HK-2 (cell line): ENCODE results near the gene GNAL.
"Not testable (repeated sequence)": the region's sequence is repeated elsewhere in the genome, so short reads cannot be mapped to it uniquely, and the experiment has no call there.

Experiments used
- DNase-seq: peaks from one replicate; pipeline ENCODE4 v3.0.0-alpha.2; 2018; ENCODE audit not compliant: unreplicated experiment

GNAL gene

GRCh38 chr18:11873670-11874340 is 184.7 kb downstream of the GNAL start:
- no peak for DNase-seq

- DNase-seq = no peak
Measured at GRCh38 chr18:11874676-11875075, 185.6 kb downstream of the GNAL start.

DNA sequence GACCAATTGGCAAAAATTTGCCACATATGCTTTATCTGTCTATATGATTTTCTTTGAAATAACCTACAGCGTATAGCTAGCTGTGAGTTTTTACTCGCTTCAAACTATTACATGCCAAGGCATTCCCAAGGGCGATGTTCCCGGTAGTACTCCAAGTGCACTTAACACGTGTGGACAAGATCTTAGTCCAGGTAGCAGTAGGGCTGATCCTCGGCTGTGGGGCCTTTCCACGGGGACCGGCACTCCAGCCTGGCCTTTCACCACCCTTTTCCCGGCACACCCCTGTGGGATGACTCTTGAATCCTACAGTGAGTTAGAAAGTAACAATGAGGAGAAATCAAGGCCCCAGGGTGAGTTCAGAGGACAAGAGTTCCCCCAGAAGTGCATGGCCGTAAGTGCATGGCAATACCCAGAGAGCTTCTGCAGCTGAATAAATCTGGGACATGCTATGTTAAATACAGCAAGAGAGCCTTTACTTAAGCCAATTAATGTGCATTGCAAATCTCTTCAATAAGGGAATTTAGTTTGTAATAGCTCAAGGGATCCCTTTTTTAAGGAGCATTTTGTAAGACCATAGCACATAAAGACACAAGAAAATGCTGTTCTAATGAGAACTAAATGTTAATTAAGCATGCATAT is 188.6 kb downstream of the GNAL start:
- DNase-seq = no peak

DNA sequence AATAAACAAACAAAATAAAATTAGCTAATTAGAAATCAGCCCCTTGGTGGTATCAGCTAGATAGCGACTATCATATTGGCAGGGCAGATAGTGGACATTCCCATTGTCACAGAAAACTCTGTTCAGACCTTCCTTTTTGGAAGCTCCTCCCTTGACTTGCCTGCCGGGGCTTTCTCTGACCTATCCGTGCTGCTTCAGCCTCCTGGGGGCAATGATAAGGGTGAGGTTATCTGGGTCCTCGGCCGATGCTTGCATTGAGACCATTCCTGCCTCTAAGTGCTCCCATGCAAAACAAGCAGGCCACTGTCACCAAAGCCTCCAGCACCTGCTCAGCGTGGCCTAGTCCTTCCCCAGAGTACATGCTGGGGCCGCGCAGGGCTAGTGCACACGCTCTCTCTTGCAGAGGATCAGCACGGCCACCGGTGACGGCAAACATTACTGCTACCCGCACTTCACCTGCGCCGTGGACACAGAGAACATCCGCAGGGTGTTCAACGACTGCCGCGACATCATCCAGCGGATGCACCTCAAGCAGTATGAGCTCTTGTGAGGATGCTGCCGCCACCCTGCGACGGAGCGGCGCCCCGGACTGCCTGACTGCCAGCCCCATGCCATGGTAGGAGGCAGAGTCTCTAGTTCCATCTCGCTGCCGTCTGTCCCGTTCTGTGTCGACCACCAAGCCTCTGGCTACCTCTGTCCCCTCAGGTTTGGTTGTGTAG is 191.7 kb downstream of the GNAL start:
- DNase-seq = no peak

DNA sequence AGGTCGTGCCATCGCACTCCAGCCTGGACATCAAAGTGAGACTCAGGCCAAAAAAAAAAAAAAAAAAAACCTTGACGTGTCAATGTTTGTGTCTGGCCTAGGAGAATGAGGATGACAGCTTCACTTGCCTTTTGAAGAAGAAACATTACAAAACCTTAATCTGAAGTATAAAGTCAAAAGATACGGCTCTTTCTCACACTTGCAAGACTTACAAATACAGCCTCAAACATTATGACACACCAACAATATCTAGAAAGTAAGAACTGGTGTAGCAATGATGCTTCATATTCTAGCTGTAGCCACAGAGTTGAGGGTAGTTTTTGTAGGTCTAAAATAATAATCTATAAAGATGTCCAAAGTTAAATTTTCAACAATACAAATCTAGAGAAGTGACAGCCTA is 193.6 kb downstream of the GNAL start:
- no peak for DNase-seq

GRCh38 chr18:11883153-11883552 is 194.1 kb downstream of the GNAL start:
- no peak for DNase-seq

- no peak for DNase-seq
Measured at GRCh38 chr18:11884396-11885030, 195.4 kb downstream of the GNAL start.

- DNase-seq = no peak
Measured at GRCh38 chr18:11885278-11885947, 196.3 kb downstream of the GNAL start.

- no peak for DNase-seq
Measured at GRCh38 chr18:11886577-11887110, 197.6 kb downstream of the GNAL start.

DNA sequence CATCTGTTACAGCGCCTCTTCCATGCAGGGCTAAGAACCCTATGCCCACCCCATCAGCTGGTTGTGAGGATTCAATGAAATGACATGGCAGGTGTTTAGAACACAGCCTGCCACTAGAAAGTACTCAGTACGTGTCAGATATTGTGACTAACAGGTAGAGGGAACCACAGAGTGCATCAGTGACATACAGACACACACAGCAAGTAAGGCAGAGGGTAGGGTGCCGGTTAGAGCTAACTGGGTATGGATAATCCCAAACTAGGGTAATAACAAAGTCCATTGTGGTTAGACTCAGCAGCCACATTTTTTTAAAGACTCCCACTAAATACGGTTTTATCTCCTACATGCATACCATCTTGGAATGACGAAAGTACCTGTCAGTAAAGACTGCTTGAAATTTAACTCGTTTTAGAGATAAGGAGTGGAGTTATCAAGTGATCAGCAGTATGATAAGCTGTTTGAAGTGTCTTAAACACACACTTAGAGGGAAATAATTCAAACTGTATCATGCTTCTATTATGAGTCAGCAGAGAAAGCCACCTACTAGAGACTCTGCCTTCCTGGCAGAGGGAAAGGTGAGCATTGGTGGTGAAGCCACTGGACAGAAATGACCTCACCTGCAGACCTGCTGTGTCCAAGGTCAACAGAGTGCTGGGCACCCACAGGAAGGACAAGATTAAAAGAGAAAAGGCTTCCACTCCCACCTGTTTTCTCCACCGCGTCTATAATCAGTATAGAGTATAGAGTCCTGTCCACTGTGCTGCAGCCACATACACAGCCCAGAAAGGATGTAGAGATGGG is 198.5 kb downstream of the GNAL start:
- DNase-seq = no peak

DNA sequence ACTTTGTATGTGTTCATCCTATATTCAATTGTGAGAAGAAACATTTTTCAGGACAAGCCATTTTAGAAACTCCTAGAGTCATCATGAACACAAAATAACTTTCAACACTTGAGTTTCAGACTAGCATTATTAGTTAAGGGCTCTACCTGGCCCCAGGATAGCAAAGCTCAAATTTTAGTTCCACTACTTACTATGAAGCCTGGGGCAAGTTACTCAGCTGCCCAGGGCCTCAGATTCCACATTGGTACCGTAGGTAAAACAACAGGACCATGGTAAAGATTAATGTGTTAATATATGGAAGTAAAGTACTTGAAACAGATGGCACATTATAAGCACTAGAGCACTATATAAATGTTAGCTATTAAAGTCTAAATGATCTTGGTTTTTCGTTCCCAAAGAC is 199.7 kb downstream of the GNAL start:
- no peak for DNase-seq

GRCh38 chr18:11889284-11889683 is 200.2 kb downstream of the GNAL start:
- DNase-seq = no peak

- DNase-seq = no peak
Measured at GRCh38 chr18:11891737-11892136, 202.7 kb downstream of the GNAL start.

GRCh38 chr18:11892438-11892837 is 203.4 kb downstream of the GNAL start:
- not testable (repeated sequence) for DNase-seq

DNA sequence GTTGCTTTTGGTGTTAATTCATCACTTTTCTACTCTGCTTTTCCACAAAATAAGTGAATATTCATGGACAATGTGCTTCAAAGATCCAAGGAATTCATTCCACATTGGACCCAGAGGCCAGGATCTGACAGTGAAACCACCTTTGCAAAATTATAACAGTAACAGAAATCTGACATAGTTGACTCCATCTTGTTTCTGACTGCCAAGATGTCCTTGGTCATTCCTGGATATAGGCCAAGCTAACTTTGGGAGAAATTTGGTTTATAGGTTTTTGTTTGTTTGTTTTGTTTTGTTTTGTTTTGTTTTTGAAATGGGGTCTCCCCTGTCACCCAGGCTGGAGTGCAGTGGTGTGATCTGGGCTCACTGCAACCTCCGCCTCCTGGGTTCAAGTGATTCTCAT is 208.7 kb downstream of the GNAL start:
- no peak for DNase-seq

- no peak for DNase-seq
Measured at GRCh38 chr18:11899063-11899462, 210.0 kb downstream of the GNAL start.

DNA sequence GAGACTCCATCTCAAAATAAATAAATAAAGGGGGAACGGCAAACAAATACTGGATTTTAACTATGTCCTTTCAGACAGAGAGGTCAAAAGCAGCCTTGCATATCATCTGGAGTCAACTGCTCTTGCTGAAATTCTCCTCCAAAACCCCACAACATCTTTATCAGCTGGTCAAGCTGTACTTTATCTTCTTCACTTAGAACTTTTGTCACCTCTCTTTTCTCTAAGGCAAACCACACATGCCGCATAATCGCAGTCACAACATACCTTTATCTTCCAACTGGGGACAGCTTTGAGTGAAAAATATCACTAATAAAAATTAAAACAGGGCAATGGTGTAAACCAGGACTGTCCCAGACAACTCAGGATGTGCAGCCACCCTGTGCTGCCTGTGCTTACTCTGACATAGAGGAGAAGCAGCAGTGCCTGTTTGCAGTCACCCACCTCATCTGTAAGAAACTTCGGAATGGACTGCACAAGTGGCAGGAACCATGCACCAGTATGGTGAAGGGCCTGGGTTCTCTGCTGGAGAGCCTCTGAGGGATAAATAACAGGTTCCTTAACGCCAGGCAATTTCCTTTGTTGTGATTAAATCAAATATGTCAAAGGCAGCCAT is 212.9 kb downstream of the GNAL start:
- DNase-seq = no peak

- DNase-seq = no peak
Measured at GRCh38 chr18:11902522-11903292, 213.6 kb downstream of the GNAL start.

- DNase-seq = no peak
Measured at GRCh38 chr18:11905613-11906012, 216.5 kb downstream of the GNAL start.

GRCh38 chr18:11906176-11906575 is 217.1 kb downstream of the GNAL start:
- DNase-seq = no peak
